Measurements from ENCODE around the gene PATJ.
"Not testable (repeated sequence)": the region's sequence is repeated elsewhere in the genome, so short reads cannot be mapped to it uniquely, and the experiment has no call there.

The PATJ gene

DNA sequence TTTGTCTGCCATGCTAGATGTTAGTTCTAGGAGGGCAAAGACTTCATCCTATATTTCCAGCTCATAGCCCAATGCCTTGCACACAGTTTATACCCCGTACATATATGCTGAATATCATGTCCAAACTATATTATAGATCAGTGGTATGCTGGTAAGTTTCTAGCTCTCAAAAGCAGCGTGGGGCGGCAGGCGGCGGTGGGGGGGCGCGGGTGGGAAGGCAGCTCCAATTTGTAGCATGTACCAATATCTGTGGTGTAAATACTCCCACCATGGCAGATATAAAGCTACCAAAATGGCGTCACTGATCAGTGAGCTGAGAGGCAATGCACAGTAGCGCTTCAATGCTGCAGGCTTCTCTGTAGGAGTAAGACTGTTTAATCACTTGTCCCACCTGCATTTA, 77.1 kb downstream of the PATJ start:
- DNase-seq, result no peak

DNA sequence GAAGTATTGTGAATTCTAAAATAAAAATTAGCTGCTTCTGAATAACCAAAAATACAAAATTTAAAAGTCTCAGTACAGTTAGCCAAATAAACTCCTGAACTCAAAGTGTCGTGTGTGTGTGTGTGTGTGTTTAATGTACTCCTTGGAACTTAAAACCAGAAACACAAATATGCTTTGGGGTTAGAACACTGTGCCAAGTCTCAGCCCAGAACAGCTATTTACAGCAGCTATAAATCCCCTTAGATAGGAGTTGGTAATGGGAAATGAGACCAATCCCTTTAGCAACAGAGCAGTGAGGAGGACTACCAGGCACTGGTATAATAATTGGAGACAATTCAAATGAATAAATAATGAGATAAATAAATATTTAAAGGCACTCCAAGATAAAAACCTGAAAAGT, 83.1 kb downstream of the PATJ start:
- DNase-seq, result no peak

GRCh38 chr1:61828805-61829204, 86.5 kb downstream of the PATJ start:
- DNase-seq, result no peak

DNA sequence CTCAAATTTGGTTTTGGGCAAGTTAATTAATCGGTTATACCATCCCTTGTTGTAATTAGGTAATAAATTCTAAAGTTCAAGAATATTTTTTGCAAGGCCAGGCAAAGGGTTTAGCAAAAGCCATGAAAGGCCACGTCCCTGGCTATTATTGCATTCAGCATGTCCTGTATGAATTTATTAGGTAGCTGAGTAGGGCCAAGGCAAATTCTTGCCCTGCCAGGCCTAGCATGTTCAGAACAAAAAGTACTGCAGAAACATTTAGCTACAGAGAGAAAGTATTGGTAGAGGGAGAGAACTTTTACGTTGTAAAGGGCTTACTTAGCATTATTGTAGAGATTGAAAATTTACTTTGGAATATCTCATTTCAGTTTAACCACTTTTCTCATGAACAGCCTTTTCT, 94.4 kb downstream of the PATJ start:
- DNase-seq, result no peak

DNA sequence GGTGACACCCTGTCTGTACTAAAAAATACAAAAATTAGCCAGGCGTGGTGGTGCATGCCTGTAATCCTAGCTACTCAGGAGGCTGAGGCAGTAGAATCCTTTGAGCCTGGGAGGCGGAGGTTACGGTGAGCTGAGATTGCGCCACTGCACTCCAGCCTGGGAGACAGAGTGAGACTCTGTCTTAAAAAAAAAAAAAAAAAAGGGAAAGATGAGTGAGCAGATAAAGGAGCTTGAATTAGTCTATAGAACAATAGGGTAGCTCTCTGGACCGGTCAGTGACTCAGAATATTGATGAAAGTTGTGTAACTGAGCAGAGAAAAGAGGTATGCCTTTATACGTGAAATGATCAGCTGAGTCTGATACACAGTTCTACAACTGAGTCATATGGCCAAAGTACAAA, 95.3 kb downstream of the PATJ start:
- DNase-seq, result not testable (repeated sequence)

GRCh38 chr1:61839679-61840078, 97.4 kb downstream of the PATJ start:
- no peak for DNase-seq

GRCh38 chr1:61842036-61842435, 99.8 kb downstream of the PATJ start:
- DNase-seq, result no peak

DNA sequence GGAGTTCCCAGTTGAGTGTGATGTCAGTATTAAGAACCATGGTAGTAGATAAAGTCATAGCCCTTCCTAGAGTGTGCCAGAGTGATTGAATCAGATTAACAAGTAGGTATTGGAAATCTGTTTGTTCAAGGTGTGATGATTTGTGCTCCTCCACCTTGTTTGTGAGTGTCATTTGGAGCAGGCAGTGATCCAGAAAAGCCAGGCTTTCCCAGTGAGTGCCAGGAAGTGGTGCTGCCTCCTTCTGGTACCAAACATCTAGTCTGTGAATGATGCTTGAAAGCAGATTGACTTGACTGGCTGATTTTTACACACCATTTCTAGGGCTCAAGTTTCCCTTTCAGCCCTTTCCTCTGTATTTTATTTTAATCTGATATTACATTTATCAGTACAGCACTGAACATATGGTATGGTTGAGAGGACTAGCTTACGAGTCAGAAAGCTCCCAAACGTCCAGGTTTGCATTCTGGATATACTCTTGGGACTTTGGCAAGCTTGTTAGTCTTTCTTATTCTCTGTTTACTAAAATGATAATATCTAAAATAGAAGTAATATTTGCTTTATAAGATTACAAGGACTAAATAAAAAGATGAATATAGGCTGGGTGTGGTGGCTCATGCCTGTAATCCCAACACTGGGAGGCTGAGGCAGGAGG, 100.7 kb downstream of the PATJ start:
- DNase-seq, result peak; percentile 7

DNA sequence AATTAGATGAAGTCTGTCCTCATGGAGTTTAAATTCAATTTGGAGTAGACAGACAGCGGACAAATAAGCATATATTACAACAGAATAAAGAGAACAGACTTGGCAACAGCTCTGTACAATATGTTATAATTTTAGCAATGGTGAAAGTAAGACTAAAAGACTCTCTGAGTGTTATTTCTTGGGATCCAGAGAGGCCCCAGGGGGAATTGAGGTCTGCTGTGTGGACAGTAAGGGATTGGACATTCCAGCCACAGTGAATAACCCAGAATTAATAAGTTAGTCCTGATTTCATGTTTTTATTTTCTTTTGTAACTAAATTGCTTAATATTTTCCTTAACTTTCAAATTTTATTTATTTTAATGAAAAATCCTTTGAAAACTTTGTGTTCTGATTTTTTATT, 101.7 kb downstream of the PATJ start:
- DNase-seq, result no peak

- DNase-seq, result not testable (repeated sequence)
Measured at GRCh38 chr1:61844664-61845063, 102.4 kb downstream of the PATJ start.

- DNase-seq, result no peak
Measured at GRCh38 chr1:61851235-61851634, 109.0 kb downstream of the PATJ start.

DNA sequence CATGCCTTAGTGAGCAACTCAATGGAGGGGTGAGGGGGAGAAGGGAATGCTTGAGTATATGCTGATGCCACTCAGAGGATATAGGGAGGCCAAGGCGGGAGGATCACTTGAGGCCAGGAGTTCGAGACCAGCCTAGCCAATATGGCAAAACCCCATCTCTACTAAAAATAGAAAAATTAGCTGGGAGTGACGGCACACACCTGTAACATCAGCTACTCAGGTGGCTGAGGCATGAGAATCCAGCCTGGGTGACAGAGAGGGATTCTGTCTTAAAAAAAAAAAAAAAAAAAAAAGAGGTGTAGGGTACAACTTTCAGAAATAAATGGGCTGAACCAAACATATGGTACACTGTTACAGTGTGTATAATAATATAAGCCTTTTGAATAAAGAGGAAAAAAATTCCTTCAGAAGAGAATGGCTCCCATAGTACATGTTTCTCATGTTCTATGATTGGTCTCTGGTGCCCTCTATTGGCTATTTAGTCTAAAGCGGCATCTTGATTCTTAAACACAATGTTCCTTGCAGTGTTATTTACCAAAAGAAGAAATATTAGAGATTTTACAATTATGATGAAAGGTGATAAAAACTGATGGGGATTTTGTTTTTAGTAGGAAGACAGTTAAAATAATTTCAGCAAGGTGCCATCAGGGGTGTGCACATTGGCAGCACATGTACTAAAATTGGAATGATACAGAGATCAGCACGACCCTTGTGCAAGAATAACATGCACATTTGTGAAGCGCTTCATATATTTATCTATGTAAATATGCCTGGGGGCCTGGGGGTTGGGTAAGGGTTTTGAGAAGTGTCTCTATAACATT, 109.8 kb downstream of the PATJ start:
- peak; percentile 8 for DNase-seq

GRCh38 chr1:61852670-61853015, 110.4 kb downstream of the PATJ start:
- no peak for DNase-seq

DNA sequence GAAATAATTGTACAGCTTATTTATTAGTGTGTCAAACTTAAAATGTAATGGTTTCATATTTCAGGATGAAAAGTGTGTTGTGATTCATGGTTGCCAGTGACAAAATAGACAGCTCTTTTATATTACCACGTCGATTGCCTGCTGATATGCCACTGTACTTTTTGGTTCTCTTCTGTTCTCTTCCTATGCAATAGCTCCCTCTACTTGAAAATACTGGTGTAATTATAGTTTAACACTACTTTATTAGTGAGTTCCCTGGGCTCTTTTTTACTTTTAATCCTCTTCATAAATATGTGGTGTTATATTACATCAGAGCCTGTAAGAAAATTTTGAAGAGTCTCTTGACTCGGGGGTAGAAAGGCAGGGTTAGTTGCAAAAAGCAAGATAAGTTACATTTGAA, 111.3 kb downstream of the PATJ start:
- DNase-seq, result no peak

- DNase-seq, result no peak
Measured at GRCh38 chr1:61864489-61864888, 122.2 kb downstream of the PATJ start.

DNA sequence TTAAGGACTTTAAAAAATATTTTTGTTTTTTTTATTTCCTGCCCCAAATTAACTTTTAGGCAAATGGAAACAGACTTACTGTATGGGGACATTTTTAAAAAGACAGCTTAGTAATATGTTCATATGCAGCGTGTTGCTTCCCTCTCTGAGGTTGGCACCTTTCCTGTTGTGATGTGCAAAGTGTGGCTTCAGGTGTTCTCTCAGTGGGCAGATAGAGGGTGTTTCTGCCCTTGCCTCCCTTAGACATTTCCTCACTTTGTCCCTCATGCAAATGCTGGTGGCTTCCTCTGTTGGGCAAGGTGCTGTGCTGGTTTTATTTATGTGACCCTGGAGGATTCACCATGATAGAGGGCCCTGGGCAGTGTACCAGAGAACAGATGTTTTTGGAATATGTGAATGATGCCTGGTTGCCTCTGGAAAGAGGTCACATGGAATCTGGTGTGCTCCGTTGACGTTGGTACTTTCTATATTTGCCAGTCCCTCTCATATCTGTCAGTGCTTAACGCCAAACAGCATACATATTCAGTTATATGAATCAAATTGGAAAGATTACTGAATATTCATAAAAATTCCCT, 123.5 kb downstream of the PATJ start:
- DNase-seq, result no peak

DNA sequence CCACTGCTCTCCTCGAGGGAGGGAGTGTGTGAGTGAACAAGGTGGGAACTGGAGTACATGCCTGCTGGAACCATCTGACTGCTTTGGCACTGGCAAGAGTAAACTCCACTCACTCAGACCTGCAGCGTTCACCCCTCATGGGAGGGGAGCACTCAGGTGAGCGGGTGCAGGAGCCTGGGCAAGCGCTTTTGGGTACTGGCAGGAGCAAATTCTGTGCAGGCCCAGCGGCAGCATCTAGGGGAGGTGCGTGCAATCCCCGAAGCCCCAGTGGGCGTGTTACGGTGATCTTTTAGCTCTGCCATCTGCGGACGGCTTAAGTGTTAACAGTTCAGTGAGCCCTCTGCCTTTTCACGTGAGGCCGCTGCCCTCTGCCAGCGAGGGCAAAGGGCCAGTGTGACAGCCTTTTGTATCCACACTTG, 127.4 kb downstream of the PATJ start:
- DNase-seq, result no peak

GRCh38 chr1:61872206-61872605, 129.9 kb downstream of the PATJ start:
- DNase-seq, result no peak

GRCh38 chr1:61873581-61873980, 131.3 kb downstream of the PATJ start:
- DNase-seq, result no peak

DNA sequence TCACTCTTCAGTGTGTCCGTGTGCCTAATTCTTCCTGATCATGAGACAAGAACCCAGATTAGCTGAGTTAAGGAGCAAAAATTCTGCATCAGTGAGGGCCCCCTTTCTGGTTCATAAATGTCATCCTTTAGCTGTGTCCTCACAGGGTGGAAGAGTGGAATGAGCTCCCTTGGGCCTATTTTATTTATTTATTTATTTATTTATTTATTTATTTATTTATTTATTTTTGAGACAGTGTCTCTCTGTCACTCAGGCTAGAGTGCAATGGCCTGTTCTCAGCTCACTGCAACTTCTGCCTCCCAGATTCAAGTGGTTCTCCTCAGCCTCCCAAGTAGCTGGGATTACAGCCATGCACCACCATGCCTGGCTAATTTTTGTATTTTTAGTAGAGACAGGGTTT, 131.7 kb downstream of the PATJ start:
- DNase-seq, result no peak

GRCh38 chr1:61875198-61875597, 132.9 kb downstream of the PATJ start:
- DNase-seq, result no peak

DNA sequence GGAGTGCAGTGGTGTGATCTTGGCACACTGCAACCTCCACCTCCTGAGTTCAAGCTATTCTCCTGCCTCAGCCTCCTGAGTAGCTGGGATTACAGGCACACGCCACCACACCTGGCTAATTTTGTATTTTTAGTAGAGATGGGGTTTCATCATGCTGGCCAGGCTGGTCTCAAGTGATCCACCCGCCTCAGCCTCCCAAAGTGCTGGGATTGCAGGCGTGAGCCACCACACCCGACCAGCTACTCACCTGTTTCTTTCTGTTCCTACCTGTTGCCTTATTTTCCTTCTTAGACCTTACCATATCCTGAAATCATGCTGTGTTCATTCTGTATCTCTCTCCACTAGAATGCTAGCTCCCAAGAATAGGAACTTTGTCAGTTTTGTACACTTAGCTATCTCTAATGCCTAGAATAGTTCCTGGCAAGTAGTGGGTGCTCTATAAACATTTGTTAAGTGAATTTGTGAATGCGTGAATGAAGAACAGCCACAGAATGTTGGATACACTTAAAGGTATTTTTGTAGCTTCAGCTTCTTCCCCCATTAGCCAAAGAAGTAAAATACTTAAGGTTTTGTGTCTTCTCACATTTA, 137.7 kb downstream of the PATJ start:
- DNase-seq, result not testable (repeated sequence)

DNA sequence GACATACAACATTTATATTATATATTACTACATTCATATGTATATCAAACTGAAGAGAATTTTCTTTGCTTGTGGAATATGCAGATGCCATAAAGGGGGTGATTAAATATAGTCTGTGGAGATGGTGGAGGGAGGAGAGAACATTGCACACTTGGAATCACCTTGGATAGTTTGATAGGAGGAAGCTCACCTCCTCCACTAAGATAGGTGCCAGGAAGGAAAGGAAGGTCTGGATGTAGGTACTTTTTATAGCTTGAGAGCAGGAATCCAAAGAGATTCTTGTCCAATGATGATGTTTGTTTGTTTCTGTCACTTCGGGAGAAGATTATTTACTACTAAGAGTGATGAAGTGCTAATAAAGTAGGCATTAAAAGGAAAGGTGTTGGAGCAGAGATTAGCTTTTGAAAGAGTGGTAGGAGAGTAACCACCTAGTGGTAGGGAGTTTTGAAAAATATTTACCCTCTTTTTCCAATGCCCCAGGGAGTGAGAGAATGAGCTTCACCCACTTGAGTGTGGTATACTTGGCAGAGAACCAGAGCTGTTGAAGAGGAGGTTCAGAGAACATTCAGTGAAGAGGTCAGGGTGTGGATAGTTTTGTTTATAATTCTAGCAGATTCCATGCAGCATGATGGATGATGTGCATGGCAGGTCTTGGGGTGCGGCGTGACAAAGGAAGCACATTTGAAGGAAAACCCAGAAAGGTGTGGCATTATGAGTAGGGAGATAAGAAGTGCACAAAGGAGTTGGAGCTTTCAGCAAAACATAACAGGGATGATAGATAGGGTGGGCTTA, 145.0 kb downstream of the PATJ start:
- no peak for DNase-seq
